Endothelial cell of umbilical vein (primary cell): ENCODE measurements around the gene DACH2. TPM values are rescaled to one million over a fixed set of nuclear protein-coding genes. Genes with fewer than 3 reads are reported as not detected.
A peak's percentile ranks its signal among the peaks of the same experiment; 100 is the strongest.

Experiments used
- BruUV-seq: library from RNA; stranded (reverse); fragments of 400-500 nt; replicated peaks from 2 replicates; lab custom pipeline; 2021; lab: Mats Ljungman, UMichigan
- CTCF ChIA-PET: fragments of 300-600, 350-600 bp; sonication (Branson Sonifier 250); formaldehyde crosslinking; loops from one replicate; lab custom pipeline; 2021; ENCODE audit warnings: antibody characterized with exemption, inconsistent platforms; lab: Charles Lee
- POLR2A ChIA-PET: fragments of 300-600, 350-600 bp; sonication (Branson Sonifier 250); formaldehyde crosslinking; loops from one replicate; lab custom pipeline; 2021; ENCODE audit warnings: antibody characterized with exemption, inconsistent platforms; lab: Charles Lee
- DNase-seq: peaks from one replicate; pipeline ENCODE4 v3.0.0-alpha.2; 2011; ENCODE audit warnings: low read depth, low spot score
- FAIRE-seq: peaks from 2 replicates; lab custom pipeline; 2011; peaks lifted over from hg19 to GRCh38; lab: Jason Lieb, UNC
- H2AFZ ChIP-seq: 2 replicates; pipeline ENCODE4 v1.6.0; 2012; ENCODE audit warnings: low read depth, low read length, control low read depth, inconsistent platforms
- H3K27ac ChIP-seq: 2 replicates; pipeline ENCODE4 v1.5.1; 2011; ENCODE audit warnings: low read depth, mild to moderate bottlenecking, control low read depth, low read length, moderate library complexity; ENCODE audit not compliant: insufficient read depth
- H3K27me3 ChIP-seq, 2 experiments: 2 replicates each; pipeline versions ENCODE4 v1.6.0 to v1.6.1; 2011; ENCODE audit warnings: low read length in 2 of 2, mixed read lengths in 1 of 2; ENCODE audit not compliant: control insufficient read depth in 2 of 2, insufficient read depth in 2 of 2
- H3K36me3 ChIP-seq, 2 experiments: 2 replicates in 1 of 2; 3 replicates in 1 of 2; pipeline ENCODE4 v1.5.1; 2011; ENCODE audit warnings: low read length in 2 of 2, mild to moderate bottlenecking in 1 of 2, moderate library complexity in 1 of 2; ENCODE audit not compliant: control insufficient read depth in 2 of 2, insufficient read depth in 2 of 2; ENCODE audit errors: extremely low read depth in 1 of 2
- H3K4me1 ChIP-seq: 3 replicates; pipeline ENCODE4 v1.5.1; 2011; ENCODE audit warnings: mild to moderate bottlenecking, low read length; ENCODE audit not compliant: control insufficient read depth, insufficient read depth; ENCODE audit errors: extremely low read depth
- H3K4me2 ChIP-seq: 2 replicates; pipeline ENCODE4 v1.6.1; 2011; ENCODE audit warnings: low read length, control low read depth, mixed read lengths; ENCODE audit not compliant: insufficient read depth
- H3K4me3 ChIP-seq, 3 experiments: fragments of 200-600 bp in 1 of 3; sonication (generic), shearing (Covaris generic) in 1 of 3; replicated peaks in 1 of 3; 2 replicates each; pipeline ENCODE4 v1.5.1; 2011 to 2016; ENCODE audit warnings: control low read depth in 3 of 3, low read length in 3 of 3, mild to moderate bottlenecking in 2 of 3, inconsistent platforms in 1 of 3, low read depth in 1 of 3, moderate library complexity in 1 of 3; ENCODE audit not compliant: insufficient read depth in 1 of 3
- H3K79me2 ChIP-seq: 2 replicates; pipeline ENCODE4 v1.6.0; 2012; ENCODE audit warnings: low read length, inconsistent platforms; ENCODE audit not compliant: control insufficient read depth, insufficient read depth
- H3K9ac ChIP-seq: replicated peaks from 2 replicates; pipeline ENCODE3; 2011; ENCODE audit warnings: low read length, control low read depth; ENCODE audit not compliant: insufficient read depth; ENCODE audit errors: extremely low read depth
- H3K9me1 ChIP-seq: replicated peaks from 3 replicates; pipeline ENCODE4 v1.6.0; 2011; ENCODE audit warnings: mild to moderate bottlenecking, low read length; ENCODE audit not compliant: control insufficient read depth, insufficient read depth; ENCODE audit errors: extremely low read depth
- H3K9me3 ChIP-seq: replicated peaks from 2 replicates; pipeline ENCODE4 v1.5.1; 2012; ENCODE audit warnings: low read length, inconsistent platforms; ENCODE audit not compliant: control insufficient read depth, insufficient read depth
- H4K20me1 ChIP-seq: replicated peaks from 2 replicates; pipeline ENCODE3; 2011; ENCODE audit warnings: mild to moderate bottlenecking, low read length; ENCODE audit not compliant: control insufficient read depth, insufficient read depth; ENCODE audit errors: extremely low read depth
- CTCF ChIP-seq, 2 donors: IDR thresholded peaks; 1 replicate in 1 of 2; 2 replicates in 1 of 2; pipeline ENCODE4 v1.5.1; 2011; ENCODE audit warnings: low read length in 2 of 2, mild to moderate bottlenecking in 2 of 2, moderate library complexity in 2 of 2, control low read depth in 1 of 2, inconsistent platforms in 1 of 2, low read depth in 1 of 2; ENCODE audit not compliant: insufficient read depth in 1 of 2; ENCODE audit errors: extremely low read depth in 1 of 2
- EZH2 ChIP-seq: IDR thresholded peaks from 2 replicates; pipeline ENCODE4 v1.6.1; 2012; ENCODE audit warnings: borderline replicate concordance, low read depth, mild to moderate bottlenecking, moderate library complexity, low read length, inconsistent platforms; ENCODE audit not compliant: severe bottlenecking
- FOS ChIP-seq: IDR thresholded peaks from 2 replicates; pipeline ENCODE4 v1.6.1; 2011; ENCODE audit warnings: mild to moderate bottlenecking, low read length, moderate library complexity, borderline replicate concordance; ENCODE audit not compliant: insufficient read depth
- GATA2 ChIP-seq: IDR thresholded peaks from 2 replicates; pipeline ENCODE4 v1.7.0; 2011; ENCODE audit warnings: low read depth, mild to moderate bottlenecking, moderate library complexity, mixed read lengths, low read length; ENCODE audit not compliant: insufficient read length, insufficient read depth
- JUN ChIP-seq: IDR thresholded peaks from 2 replicates; pipeline ENCODE4 v1.6.1; 2011; ENCODE audit warnings: borderline replicate concordance, low read depth; ENCODE audit not compliant: insufficient read length, insufficient read depth
- MAX ChIP-seq: IDR thresholded peaks from 2 replicates; pipeline ENCODE4 v1.6.1; 2011; ENCODE audit not compliant: insufficient read depth, insufficient read length
- POLR2A ChIP-seq: IDR thresholded peaks from 2 replicates; pipeline ENCODE4 v1.6.1; 2012; ENCODE audit warnings: low read depth, mild to moderate bottlenecking, control low read depth, low read length
- POLR2AphosphoS5 ChIP-seq: IDR thresholded peaks from 2 replicates; pipeline ENCODE4 v1.6.1; 2012; ENCODE audit warnings: low read depth, mild to moderate bottlenecking, control low read depth, low read length, moderate library complexity; ENCODE audit not compliant: insufficient read depth
- dilution Hi-C: fragments of 300-500 bp; cut with MboI; formaldehyde crosslinking; loops from one replicate; pipeline ENCODE4 v1.15.0; 2019; ENCODE audit warnings: low sequenced_read_pairs; ENCODE audit not compliant: extremely low pct_ligation_motif_present
- intact Hi-C: fragments of 100-400 bp; cut with micrococcal nuclease; formaldehyde crosslinking; loops from one replicate; pipeline ENCODE4 v1.10.0; 2022
- polyA plus RNA-seq, 4 experiments: library from polyadenylated mRNA; depleted of rRNA in 3 of 4; stranded (reverse) in 3 of 4; unstranded in 1 of 4; fragments of >200 nt; gene quantifications; 2 replicates each; pipeline versions ENCODE4 v1.2.1 to v1.2.3, GENCODE V29; 2011 to 2012; ENCODE audit warnings: missing spikeins in 1 of 4
- total RNA-seq: library from RNA; stranded (reverse); gene quantifications from 2 replicates; pipeline ENCODE4 v1.2.3, GENCODE V29; 2021

The DACH2 gene
- total and polyA plus RNA-seq, 2 donors (not counting 3 experiments of a cell fraction or from before 2014, with no cell fraction given): not detected

- Histone ChIP-seq H3K27ac (peak overlapping the region; percentile 45), H3K36me3 (no peaks in the 10 kb centered on the region), H3K9me1 (no peaks in the 10 kb centered on the region), H3K4me2 (no peak overlapping the region), H3K4me1 (peaks cover 8% of the 10 kb centered on the region), H3K27me3 (no peaks in the 10 kb centered on the region), H3K9ac (no peak overlapping the region), H4K20me1 (no peaks in the 10 kb centered on the region), H3K9me3 (no peaks in the 10 kb centered on the region), H3K4me3 (no peak overlapping the region), H3K79me2 (no peaks in the 10 kb centered on the region), H2AFZ (no peak overlapping the region)
- ChIA-PET POLR2A (no interaction called here), CTCF (no interaction called here)
- TF ChIP-seq GATA2: peak; percentile 34
- TF ChIP-seq EZH2: no peak
- no peak for TF ChIP-seq POLR2A
- TF ChIP-seq CTCF (IDR thresholded peaks at IDR 0.05; ENCODE audit: extremely low read depth in 1 of 2, insufficient read depth in 1 of 2, low read depth in 1 of 2, low read length in 2 of 2): no peak
- no peak for TF ChIP-seq POLR2AphosphoS5
- peak; percentile 47 for TF ChIP-seq FOS
- no peak for TF ChIP-seq MAX
- TF ChIP-seq JUN: peak; percentile 47
- dilution Hi-C loops: no loop called here
- no TSS peak for BruUV-seq
- DNase-seq (peak; percentile 85), FAIRE-seq (peak; percentile 81)
- intact Hi-C loops: no loop called here
Observed at GRCh38 chrX:86369847-86370630, 221.8 kb downstream of the DACH2 start.
